Immature natural killer cell (primary cell): ENCODE measurements around the gene MAP3K5. TPM values are rescaled to one million over a fixed set of nuclear protein-coding genes. Genes with fewer than 3 reads are reported as not detected.

Experiments used
- DNase-seq, 3 donors: peaks; one replicate each; pipeline ENCODE4 v3.0.0; 2022; ENCODE audit warnings: mixed read lengths in 1 of 3
- H3K27ac Mint-ChIP-seq, 6 donors: one replicate each; pipeline ENCODE4 v1.8.0; 2020; ENCODE audit warnings: mixed read lengths in 6 of 6, mild to moderate bottlenecking in 5 of 6, inconsistent platforms in 4 of 6, moderate library complexity in 3 of 6
- H3K27me3 Mint-ChIP-seq, 3 donors: one replicate each; pipeline ENCODE4 v1.8.0; 2020 to 2021; ENCODE audit warnings: low read depth in 3 of 3, mild to moderate bottlenecking in 3 of 3, mixed read lengths in 3 of 3, moderate library complexity in 3 of 3, inconsistent platforms in 1 of 3
- H3K36me3 Mint-ChIP-seq, 3 donors: one replicate each; pipeline ENCODE4 v1.8.0; 2020; ENCODE audit warnings: mixed read lengths in 3 of 3, inconsistent platforms in 2 of 3, mild to moderate bottlenecking in 2 of 3
- H3K4me1 Mint-ChIP-seq, 2 donors: one replicate each; pipeline ENCODE4 v1.8.0; 2020; ENCODE audit warnings: inconsistent platforms in 2 of 2, mild to moderate bottlenecking in 2 of 2, mixed read lengths in 2 of 2, moderate library complexity in 1 of 2
- H3K4me3 Mint-ChIP-seq, 5 donors: one replicate each; pipeline ENCODE4 v1.8.0; 2020; ENCODE audit warnings: mild to moderate bottlenecking in 5 of 5, mixed read lengths in 5 of 5, inconsistent platforms in 3 of 5, moderate library complexity in 3 of 5
- H3K9me3 Mint-ChIP-seq, 6 donors: one replicate each; pipeline ENCODE4 v1.8.0; 2020; ENCODE audit warnings: mild to moderate bottlenecking in 6 of 6, mixed read lengths in 6 of 6, inconsistent platforms in 4 of 6, moderate library complexity in 3 of 6
- polyA plus RNA-seq, 3 donors: library from polyadenylated mRNA; unstranded; fragments of 300-500 nt; fragmentation: Illumina TruSeq; gene quantifications; one replicate each; pipeline ENCODE4 v1.2.3, GENCODE V29; 2021

The MAP3K5 gene
- polyA plus RNA-seq, 3 donors from 2014 or later: 5.5 to 13.8 (median 6.2) TPM

- Mint-ChIP-seq H3K27me3 (peaks cover 0 to 4% (median 3%) of the 10 kb centered on the region in 3 donors), H3K36me3 (no peaks in the 10 kb centered on the region), H3K27ac (no peak overlapping the region), H3K4me3 (no peak overlapping the region), H3K9me3 (no peaks in the 10 kb centered on the region), H3K4me1 (no peaks in the 10 kb centered on the region)
- no peak for DNase-seq
Observed at GRCh38 chr6:136520517-136520916, 271.8 kb downstream of the MAP3K5 start.

DNA sequence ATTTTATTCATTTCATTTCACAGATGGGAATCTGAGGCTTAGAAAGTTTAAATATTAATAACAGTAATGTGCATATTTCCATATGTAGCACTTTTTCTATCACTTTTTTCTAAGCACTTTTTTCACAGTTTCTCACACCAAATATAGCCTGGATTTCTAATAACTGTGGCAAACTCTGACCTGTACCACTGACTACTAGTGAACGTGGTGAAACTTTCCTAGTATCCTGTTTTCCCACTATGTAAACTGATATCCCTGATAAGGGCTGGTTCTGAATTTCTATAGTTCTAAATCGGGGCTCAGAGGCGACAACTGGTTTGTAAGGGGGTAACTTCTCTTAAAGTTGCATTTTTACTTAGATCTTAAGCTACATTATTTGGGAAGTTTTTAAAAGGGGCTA, 274.7 kb downstream of the MAP3K5 start:
- Mint-ChIP-seq H3K27me3 (peaks cover 0 to 3% (median 3%) of the 10 kb centered on the region in 3 donors), H3K4me3 (no peak overlapping the region), H3K9me3 (no peaks in the 10 kb centered on the region), H3K4me1 (no peaks in the 10 kb centered on the region), H3K36me3 (no peaks in the 10 kb centered on the region), H3K27ac (no peak overlapping the region)
- DNase-seq: no peak

DNA sequence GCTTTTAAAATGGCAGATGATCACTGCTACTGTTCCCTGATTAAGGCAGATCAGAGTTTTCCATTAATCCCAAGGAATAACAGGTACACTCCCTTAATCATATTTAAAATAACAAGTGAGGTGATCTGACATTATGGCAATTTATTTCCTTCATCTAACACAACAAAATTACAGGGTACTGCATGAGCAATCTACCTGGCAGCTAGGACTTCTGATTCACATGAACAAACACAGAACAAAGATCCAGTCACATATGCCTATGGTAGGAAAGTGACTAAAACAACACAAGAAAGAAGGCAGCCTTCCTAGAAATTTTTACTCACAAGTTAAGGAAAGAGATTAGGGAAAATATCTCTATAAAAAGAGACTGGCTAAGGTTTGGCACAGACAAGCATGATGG, 275.3 kb downstream of the MAP3K5 start:
- Mint-ChIP-seq H3K27me3 (peaks cover 0 to 3% (median 3%) of the 10 kb centered on the region in 3 donors), H3K4me3 (no peak overlapping the region), H3K9me3 (no peaks in the 10 kb centered on the region), H3K36me3 (no peaks in the 10 kb centered on the region), H3K27ac (no peak overlapping the region), H3K4me1 (no peaks in the 10 kb centered on the region)
- no peak for DNase-seq

DNA sequence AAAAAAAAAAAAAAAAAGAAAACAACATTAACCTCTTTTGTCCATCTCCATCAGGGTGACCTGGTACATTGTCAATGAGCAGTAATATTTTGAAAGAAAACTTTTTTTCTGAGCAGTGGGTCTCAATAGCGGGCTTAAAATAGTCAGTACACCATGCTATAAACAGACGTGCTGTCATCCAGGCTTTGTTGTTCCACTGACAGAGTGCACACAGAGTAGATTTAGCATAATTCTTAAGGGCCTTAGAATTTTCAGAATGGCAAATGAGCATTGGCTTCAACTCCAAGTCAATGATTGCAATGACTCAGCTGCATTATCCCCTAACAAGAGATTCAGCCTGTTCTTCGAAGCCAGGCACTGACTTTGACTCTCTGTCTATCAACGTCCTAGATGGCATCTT, 277.7 kb downstream of the MAP3K5 start:
- no peak for DNase-seq
- no peaks in the 10 kb centered on the region for H3K4me1 Mint-ChIP-seq
- H3K27me3 Mint-ChIP-seq: peaks cover 0 to 4% (median 3%) of the 10 kb centered on the region in 3 donors

DNA sequence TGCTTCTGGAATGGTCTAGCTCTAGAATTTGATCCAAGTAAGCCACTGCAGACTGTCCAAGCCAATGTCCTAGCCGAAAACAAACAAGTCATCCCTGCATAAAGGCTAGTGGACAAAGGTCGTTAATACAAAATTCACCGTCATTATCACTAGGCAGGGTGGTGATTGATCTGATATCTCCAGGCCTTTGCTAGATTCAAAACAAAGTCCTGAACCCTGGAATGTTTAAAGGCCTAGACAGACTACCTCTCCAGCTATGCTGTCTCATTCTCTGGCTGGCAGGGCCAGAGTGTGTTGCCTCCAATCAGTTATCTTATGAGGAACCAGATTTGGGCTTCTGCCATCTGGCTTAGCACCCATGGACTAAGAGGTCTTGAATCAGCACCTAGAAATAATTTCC, 280.4 kb downstream of the MAP3K5 start:
- no peak for DNase-seq
- Mint-ChIP-seq H3K36me3 (no peaks in the 10 kb centered on the region), H3K4me3 (no peak overlapping the region)

More for the DNA sequence above, 277.7 kb downstream of the MAP3K5 start:
- no peak overlapping the region for H3K4me3 Mint-ChIP-seq
- H3K9me3 Mint-ChIP-seq: no peaks in the 10 kb centered on the region
- no peaks in the 10 kb centered on the region for H3K36me3 Mint-ChIP-seq
- H3K27ac Mint-ChIP-seq: no peak overlapping the region

DNA sequence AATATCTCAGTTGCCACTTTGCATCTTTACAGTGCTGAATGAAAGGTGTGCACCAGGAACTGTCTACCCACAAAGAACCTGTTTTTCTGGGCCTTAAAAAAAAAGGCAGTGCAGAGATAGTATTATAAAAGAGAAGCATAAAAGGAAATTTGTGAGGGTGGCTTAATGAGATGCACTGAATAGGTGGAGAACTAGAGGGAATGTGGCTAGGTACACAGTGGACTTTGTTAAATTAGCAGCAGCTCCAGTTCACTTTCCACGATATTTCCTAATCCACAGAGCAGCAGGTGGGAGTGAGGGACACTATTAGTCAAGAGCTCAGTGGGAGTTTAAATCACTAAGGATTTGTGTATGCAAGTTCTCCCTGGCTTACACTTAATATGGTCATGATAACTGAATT, 280.9 kb downstream of the MAP3K5 start:
- H3K27ac Mint-ChIP-seq: no peak overlapping the region
- H3K4me3 Mint-ChIP-seq: no peak overlapping the region
- H3K27me3 Mint-ChIP-seq: peaks cover 0 to 4% (median 3%) of the 10 kb centered on the region in 3 donors
- no peaks in the 10 kb centered on the region for H3K4me1 Mint-ChIP-seq
- H3K36me3 Mint-ChIP-seq: no peaks in the 10 kb centered on the region
- no peak for DNase-seq
- no peaks in the 10 kb centered on the region for H3K9me3 Mint-ChIP-seq

More for the DNA sequence above, 280.4 kb downstream of the MAP3K5 start:
- Mint-ChIP-seq H3K27me3 (peaks cover 0 to 4% (median 3%) of the 10 kb centered on the region in 3 donors), H3K27ac (no peak overlapping the region), H3K4me1 (no peaks in the 10 kb centered on the region), H3K9me3 (no peaks in the 10 kb centered on the region)

DNA sequence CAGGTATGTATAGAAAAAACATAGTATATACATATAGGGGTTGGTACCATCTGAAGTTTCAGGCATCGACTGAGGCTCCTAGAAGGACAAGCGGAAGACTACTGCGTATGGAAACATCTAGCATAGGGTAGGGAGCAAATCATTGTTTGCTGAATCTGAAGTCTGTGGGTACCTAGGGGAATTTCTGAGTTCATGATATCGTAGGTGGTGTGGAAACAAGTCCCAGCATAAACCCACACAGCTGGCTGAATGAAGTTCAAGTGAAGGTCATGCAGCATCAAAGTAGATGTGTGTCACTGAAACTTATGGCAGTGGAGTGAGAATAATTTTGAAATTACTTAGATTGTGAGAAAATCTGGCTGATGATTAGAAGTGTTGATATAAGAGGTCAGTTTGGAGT, 281.5 kb downstream of the MAP3K5 start:
- Mint-ChIP-seq H3K36me3 (no peaks in the 10 kb centered on the region), H3K27me3 (peaks cover 0 to 4% (median 3%) of the 10 kb centered on the region in 3 donors), H3K27ac (no peak overlapping the region), H3K4me1 (no peaks in the 10 kb centered on the region), H3K4me3 (no peak overlapping the region), H3K9me3 (no peaks in the 10 kb centered on the region)
- no peak for DNase-seq

DNA sequence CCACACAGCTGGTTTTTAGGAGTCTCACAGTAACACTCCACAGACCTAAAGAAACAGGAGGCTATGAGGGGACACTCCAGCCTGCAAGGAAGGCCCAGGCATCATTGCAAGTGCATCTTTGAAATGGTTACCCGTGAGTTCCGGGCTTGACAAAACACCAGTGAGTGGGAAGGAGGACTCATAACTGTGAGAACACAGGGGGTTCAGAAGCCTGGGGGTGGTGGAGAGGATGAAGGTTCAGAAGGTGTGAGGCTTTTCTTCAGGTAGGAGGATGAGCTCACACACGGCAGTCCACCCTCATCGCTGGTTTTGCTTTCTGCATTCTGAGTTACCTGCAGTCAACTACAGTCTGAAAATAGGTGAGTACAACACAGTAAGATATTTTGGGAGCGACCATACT, 282.0 kb downstream of the MAP3K5 start:
- Mint-ChIP-seq H3K4me1 (no peaks in the 10 kb centered on the region), H3K27ac (no peak overlapping the region), H3K36me3 (no peaks in the 10 kb centered on the region), H3K4me3 (no peak overlapping the region), H3K9me3 (no peaks in the 10 kb centered on the region), H3K27me3 (peaks cover 0 to 4% (median 3%) of the 10 kb centered on the region in 3 donors)
- no peak for DNase-seq

GRCh38 chr6:136508725-136509392, 283.4 kb downstream of the MAP3K5 start:
- no peak for DNase-seq
- Mint-ChIP-seq H3K36me3 (no peaks in the 10 kb centered on the region), H3K27ac (no peak overlapping the region), H3K4me3 (no peak overlapping the region), H3K9me3 (no peaks in the 10 kb centered on the region), H3K27me3 (peaks cover 0 to 6% (median 2%) of the 10 kb centered on the region in 3 donors), H3K4me1 (no peaks in the 10 kb centered on the region)

Other genes starting within 250 kb of the MAP3K5 start
- under 1 TPM in 2 of 3 donors, not detected in 1; 0.07 to 0.41 TPM for gene MAP7, start 242.1 kb downstream of the MAP3K5 start, polyA plus RNA-seq
- 1 to 10 TPM; 2.2 to 3.9 (median 2.9) TPM for gene PEX7, start 30.1 kb upstream of the MAP3K5 start, polyA plus RNA-seq
- under 1 TPM in 1 of 3 donors, not detected in 2; 0.10 TPM for gene SLC35D3, start 129.8 kb upstream of the MAP3K5 start, polyA plus RNA-seq